SK-N-SH (cell line): Measurements from ENCODE around the gene FOXP1. TPM values are rescaled to one million over a fixed set of nuclear protein-coding genes. Genes with fewer than 3 reads are reported as not detected.

Experiments
- CTCF ChIA-PET: fragments of 300-600, 350-600 bp; formaldehyde crosslinking; extraction: SDS; loops from one replicate; lab custom pipeline; 2021; lab: Yijun Ruan, JAX
- POLR2A ChIA-PET: fragments of 350-600 bp; sonication (Branson Sonifier 250); formaldehyde crosslinking; extraction: SDS; loops from one replicate; lab custom pipeline; 2020; ENCODE audit warnings: antibody characterized with exemption, inconsistent platforms; lab: Yijun Ruan, JAX
- DNase-seq: peaks from one replicate; pipeline ENCODE4 v3.0.0; 2012
- H2AFZ ChIP-seq: fragments of 200-600 bp; sonication (generic); 2 replicates; pipeline ENCODE4 v1.8.1; 2016; ENCODE audit warnings: antibody characterized with exemption, mild to moderate bottlenecking, low read depth
- H3F3A ChIP-seq: fragments of 200-600 bp; sonication (generic); replicated peaks from 2 replicates; pipeline ENCODE3; 2016; ENCODE audit warnings: antibody characterized with exemption, mild to moderate bottlenecking; ENCODE audit not compliant: insufficient read depth
- H3K27ac ChIP-seq, 2 experiments: fragments of 200-500 bp in 1 of 2; fragments of 200-600 bp in 1 of 2; sonication (Bioruptor generic) in 1 of 2; sonication (generic), shearing (Covaris generic) in 1 of 2; 2 replicates each; pipeline versions ENCODE4 v1.5.1 to v1.6.1; 2014 to 2016; ENCODE audit warnings: low read depth in 2 of 2, inconsistent platforms in 1 of 2, low read length in 1 of 2, mild to moderate bottlenecking in 1 of 2, mixed read lengths in 1 of 2
- H3K27me3 ChIP-seq: fragments of 200-600 bp; sonication (generic), shearing (Covaris generic); 2 replicates; pipeline ENCODE4 v1.6.1; 2016; ENCODE audit warnings: mixed run types; ENCODE audit not compliant: insufficient read depth
- H3K36me3 ChIP-seq, 2 experiments: fragments of 200-500 bp in 1 of 2; fragments of 200-600 bp in 1 of 2; sonication (Bioruptor generic) in 1 of 2; sonication (generic) in 1 of 2; replicated peaks in 1 of 2; 2 replicates each; pipeline versions ENCODE3 to v1.5.1; 2014 to 2016; ENCODE audit warnings: low read length in 1 of 2, mild to moderate bottlenecking in 1 of 2; ENCODE audit not compliant: insufficient read depth in 2 of 2, control insufficient read depth in 1 of 2
- H3K4me1 ChIP-seq, 2 experiments: fragments of 200-500 bp in 1 of 2; fragments of 200-600 bp in 1 of 2; sonication (Bioruptor generic) in 1 of 2; sonication (generic), shearing (Covaris generic) in 1 of 2; 2 replicates each; pipeline versions ENCODE4 v1.5.1 to v1.6.1; 2014 to 2016; ENCODE audit warnings: low read depth in 1 of 2, low read length in 1 of 2, mixed run types in 1 of 2; ENCODE audit not compliant: insufficient read depth in 2 of 2, control insufficient read depth in 1 of 2
- H3K4me2 ChIP-seq: fragments of 200-600 bp; sonication (generic), shearing (Covaris generic); 2 replicates; pipeline ENCODE4 v1.6.1; 2017; ENCODE audit warnings: mixed run types
- H3K4me3 ChIP-seq, 2 experiments: fragments of 200-500 bp in 1 of 2; fragments of 200-600 bp in 1 of 2; sonication (Bioruptor generic) in 1 of 2; sonication (generic), shearing (Covaris generic) in 1 of 2; 2 replicates each; pipeline versions ENCODE4 v1.5.1 to v1.8.1; 2014 to 2016; ENCODE audit warnings: low read depth in 2 of 2, inconsistent platforms in 1 of 2, low read length in 1 of 2, mild to moderate bottlenecking in 1 of 2, mixed read lengths in 1 of 2, moderate library complexity in 1 of 2
- H3K79me2 ChIP-seq: fragments of 200-600 bp; sonication (generic); 2 replicates; pipeline ENCODE4 v1.8.1; 2017; ENCODE audit warnings: mild to moderate bottlenecking; ENCODE audit not compliant: insufficient read depth
- H3K9ac ChIP-seq: fragments of 200-600 bp; sonication (generic); 2 replicates; pipeline ENCODE4 v1.6.1; 2017; ENCODE audit warnings: mixed run types
- H3K9me2 ChIP-seq: fragments of 200-600 bp; sonication (generic); 2 replicates; pipeline ENCODE4 v1.6.1; 2017; ENCODE audit warnings: mixed run types
- H3K9me3 ChIP-seq: fragments of 200-600 bp; sonication (generic); 2 replicates; pipeline ENCODE4 v1.6.1; 2017; ENCODE audit warnings: mixed run types, mild to moderate bottlenecking, moderate library complexity
- H4K20me1 ChIP-seq: fragments of 200-600 bp; sonication (generic); 2 replicates; pipeline ENCODE4 v1.6.1; 2017; ENCODE audit warnings: mild to moderate bottlenecking, mixed run types; ENCODE audit not compliant: insufficient read depth
- ELF1 ChIP-seq: IDR thresholded peaks from 2 replicates; pipeline ENCODE4 v1.4.0; 2012
- EP300 ChIP-seq, 2 experiments: IDR thresholded peaks; 2 replicates each; pipeline versions ENCODE4 v1.4.0 to v1.6.1; 2012; ENCODE audit warnings: borderline replicate concordance in 1 of 2, low read depth in 1 of 2, low read length in 1 of 2
- FOSL2 ChIP-seq: IDR thresholded peaks from 2 replicates; pipeline ENCODE4 v1.4.0; 2012; ENCODE audit warnings: low read depth, mild to moderate bottlenecking, moderate library complexity, borderline replicate concordance
- FOXJ3 ChIP-seq: sonication (generic); formaldehyde crosslinking; IDR thresholded peaks from 2 replicates; pipeline ENCODE4 v1.5.1; 2020; ENCODE audit warnings: mild to moderate bottlenecking, missing genetic modification reagents
- FOXM1 ChIP-seq: IDR thresholded peaks from 2 replicates; pipeline ENCODE4 v1.4.0; 2012; ENCODE audit warnings: low read depth, mild to moderate bottlenecking
- NFIC ChIP-seq: IDR thresholded peaks from 2 replicates; pipeline ENCODE4 v1.4.0; 2012; ENCODE audit warnings: borderline replicate concordance
- POLR2AphosphoS5 ChIP-seq: IDR thresholded peaks from 2 replicates; pipeline ENCODE4 v1.6.1; 2012; ENCODE audit warnings: low read depth, low read length
- RCOR1 ChIP-seq: fragments of 150-350 bp; IDR thresholded peaks from 2 replicates; pipeline ENCODE4 v1.6.1; 2017; ENCODE audit warnings: antibody characterized with exemption, low read length
- RFX5 ChIP-seq: IDR thresholded peaks from 2 replicates; pipeline ENCODE4 v1.6.1; 2012; ENCODE audit warnings: mild to moderate bottlenecking, improper control_type of control experiment, low read length
- SMC3 ChIP-seq: IDR thresholded peaks from 2 replicates; pipeline ENCODE4 v1.6.1; 2012; ENCODE audit warnings: low read depth, low read length, improper control_type of control experiment
- TEAD4 ChIP-seq: IDR thresholded peaks from 2 replicates; pipeline ENCODE4 v1.4.0; 2012; ENCODE audit warnings: mild to moderate bottlenecking, borderline replicate concordance; ENCODE audit not compliant: insufficient read depth
- WGBS: methylation state at CpG from one replicate; pipeline ENCODE4 v1.1.6; 2017; ENCODE audit warnings: low lambda C conversion rate; 5-methylcytosine and 5-hydroxymethylcytosine counted together
- polyA plus RNA-seq, 3 experiments: library from polyadenylated mRNA; depleted of rRNA; stranded (reverse); fragments of >200 nt; gene quantifications; 2 replicates each; pipeline ENCODE4 v1.2.3, GENCODE V29; 2012
- TF ChIP-seq, protein P1 (sequence below): fragments of 150-350 bp; IDR thresholded peaks from 2 replicates; pipeline ENCODE4 v1.6.1; 2017; ENCODE audit warnings: antibody characterized with exemption, low read length, low read depth, borderline replicate concordance
- TF ChIP-seq, protein P2 (sequence below): fragments of 200-600 bp; sonication (generic); IDR thresholded peaks from 2 replicates; pipeline ENCODE4 v1.6.1; 2017; ENCODE audit warnings: antibody characterized with exemption, mild to moderate bottlenecking, moderate library complexity
- TF ChIP-seq, protein P3 (sequence below): IDR thresholded peaks from 2 replicates; pipeline ENCODE4 v1.6.1; 2012; ENCODE audit warnings: mild to moderate bottlenecking, low read depth, low read length, moderate library complexity
- TF ChIP-seq, protein P4 (sequence below): IDR thresholded peaks from 2 replicates; pipeline ENCODE4 v1.4.0; 2012; ENCODE audit warnings: low read depth, borderline replicate concordance

The FOXP1 gene
- polyA plus RNA-seq, 1 of the 3 experiments (the other 2 are of a cell fraction) = 8.8 TPM

DNA sequence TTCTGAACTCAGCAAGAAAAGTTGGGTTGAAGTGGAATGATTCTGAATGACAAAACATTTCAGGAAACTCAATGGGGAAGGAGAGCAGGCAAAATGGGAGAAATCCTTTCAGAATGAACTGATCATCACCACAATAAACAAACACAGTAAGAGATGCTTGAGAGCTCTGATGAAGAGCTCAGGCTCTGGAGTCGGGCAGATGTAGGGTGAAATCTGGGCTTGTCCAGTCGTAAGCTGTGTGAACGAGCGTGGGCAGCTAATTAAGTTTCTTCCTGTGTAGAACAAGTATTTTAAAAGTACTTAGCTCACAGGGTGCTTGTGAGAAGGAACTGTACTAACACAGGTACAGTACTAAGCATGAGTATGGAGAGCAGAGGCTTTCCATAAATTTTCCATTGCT lies 406.2 kb downstream of the FOXP1 start:
- H3K9me2 ChIP-seq = no peaks in the 10 kb centered on the region
- WGBS = 99% methylated on average over 4 of the region's 4 CpGs
- H3K79me2 ChIP-seq = peaks cover 8% of the 10 kb centered on the region; the same call in 1 of the 2 replicates
- CTCF ChIA-PET = interaction anchor here (1.5 kb wide), 1 partner anchor 12 kb away, joined by 5 read pairs; no protein-coding TSS in a partner anchor
- TF ChIP-seq, protein P1, sequence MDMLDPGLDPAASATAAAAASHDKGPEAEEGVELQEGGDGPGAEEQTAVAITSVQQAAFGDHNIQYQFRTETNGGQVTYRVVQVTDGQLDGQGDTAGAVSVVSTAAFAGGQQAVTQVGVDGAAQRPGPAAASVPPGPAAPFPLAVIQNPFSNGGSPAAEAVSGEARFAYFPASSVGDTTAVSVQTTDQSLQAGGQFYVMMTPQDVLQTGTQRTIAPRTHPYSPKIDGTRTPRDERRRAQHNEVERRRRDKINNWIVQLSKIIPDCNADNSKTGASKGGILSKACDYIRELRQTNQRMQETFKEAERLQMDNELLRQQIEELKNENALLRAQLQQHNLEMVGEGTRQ = no peak
- TF ChIP-seq FOSL2 = no peak
- no peak for TF ChIP-seq FOXM1
- no peak for TF ChIP-seq RFX5
- TF ChIP-seq SMC3 = no peak
- TF ChIP-seq NFIC = no peak
- TF ChIP-seq, protein P2, sequence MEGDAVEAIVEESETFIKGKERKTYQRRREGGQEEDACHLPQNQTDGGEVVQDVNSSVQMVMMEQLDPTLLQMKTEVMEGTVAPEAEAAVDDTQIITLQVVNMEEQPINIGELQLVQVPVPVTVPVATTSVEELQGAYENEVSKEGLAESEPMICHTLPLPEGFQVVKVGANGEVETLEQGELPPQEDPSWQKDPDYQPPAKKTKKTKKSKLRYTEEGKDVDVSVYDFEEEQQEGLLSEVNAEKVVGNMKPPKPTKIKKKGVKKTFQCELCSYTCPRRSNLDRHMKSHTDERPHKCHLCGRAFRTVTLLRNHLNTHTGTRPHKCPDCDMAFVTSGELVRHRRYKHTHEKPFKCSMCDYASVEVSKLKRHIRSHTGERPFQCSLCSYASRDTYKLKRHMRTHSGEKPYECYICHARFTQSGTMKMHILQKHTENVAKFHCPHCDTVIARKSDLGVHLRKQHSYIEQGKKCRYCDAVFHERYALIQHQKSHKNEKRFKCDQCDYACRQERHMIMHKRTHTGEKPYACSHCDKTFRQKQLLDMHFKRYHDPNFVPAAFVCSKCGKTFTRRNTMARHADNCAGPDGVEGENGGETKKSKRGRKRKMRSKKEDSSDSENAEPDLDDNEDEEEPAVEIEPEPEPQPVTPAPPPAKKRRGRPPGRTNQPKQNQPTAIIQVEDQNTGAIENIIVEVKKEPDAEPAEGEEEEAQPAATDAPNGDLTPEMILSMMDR = no peak
- TF ChIP-seq RCOR1 = no peak
- no peak for TF ChIP-seq ELF1
- TF ChIP-seq, protein P3, sequence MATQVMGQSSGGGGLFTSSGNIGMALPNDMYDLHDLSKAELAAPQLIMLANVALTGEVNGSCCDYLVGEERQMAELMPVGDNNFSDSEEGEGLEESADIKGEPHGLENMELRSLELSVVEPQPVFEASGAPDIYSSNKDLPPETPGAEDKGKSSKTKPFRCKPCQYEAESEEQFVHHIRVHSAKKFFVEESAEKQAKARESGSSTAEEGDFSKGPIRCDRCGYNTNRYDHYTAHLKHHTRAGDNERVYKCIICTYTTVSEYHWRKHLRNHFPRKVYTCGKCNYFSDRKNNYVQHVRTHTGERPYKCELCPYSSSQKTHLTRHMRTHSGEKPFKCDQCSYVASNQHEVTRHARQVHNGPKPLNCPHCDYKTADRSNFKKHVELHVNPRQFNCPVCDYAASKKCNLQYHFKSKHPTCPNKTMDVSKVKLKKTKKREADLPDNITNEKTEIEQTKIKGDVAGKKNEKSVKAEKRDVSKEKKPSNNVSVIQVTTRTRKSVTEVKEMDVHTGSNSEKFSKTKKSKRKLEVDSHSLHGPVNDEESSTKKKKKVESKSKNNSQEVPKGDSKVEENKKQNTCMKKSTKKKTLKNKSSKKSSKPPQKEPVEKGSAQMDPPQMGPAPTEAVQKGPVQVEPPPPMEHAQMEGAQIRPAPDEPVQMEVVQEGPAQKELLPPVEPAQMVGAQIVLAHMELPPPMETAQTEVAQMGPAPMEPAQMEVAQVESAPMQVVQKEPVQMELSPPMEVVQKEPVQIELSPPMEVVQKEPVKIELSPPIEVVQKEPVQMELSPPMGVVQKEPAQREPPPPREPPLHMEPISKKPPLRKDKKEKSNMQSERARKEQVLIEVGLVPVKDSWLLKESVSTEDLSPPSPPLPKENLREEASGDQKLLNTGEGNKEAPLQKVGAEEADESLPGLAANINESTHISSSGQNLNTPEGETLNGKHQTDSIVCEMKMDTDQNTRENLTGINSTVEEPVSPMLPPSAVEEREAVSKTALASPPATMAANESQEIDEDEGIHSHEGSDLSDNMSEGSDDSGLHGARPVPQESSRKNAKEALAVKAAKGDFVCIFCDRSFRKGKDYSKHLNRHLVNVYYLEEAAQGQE = no peak
- no peak for TF ChIP-seq EP300 (IDR thresholded peaks at IDR 0.05; ENCODE audit: borderline replicate concordance in 1 of 2, low read depth in 1 of 2, low read length in 1 of 2)
- no peak for TF ChIP-seq TEAD4
- TF ChIP-seq, protein P4, sequence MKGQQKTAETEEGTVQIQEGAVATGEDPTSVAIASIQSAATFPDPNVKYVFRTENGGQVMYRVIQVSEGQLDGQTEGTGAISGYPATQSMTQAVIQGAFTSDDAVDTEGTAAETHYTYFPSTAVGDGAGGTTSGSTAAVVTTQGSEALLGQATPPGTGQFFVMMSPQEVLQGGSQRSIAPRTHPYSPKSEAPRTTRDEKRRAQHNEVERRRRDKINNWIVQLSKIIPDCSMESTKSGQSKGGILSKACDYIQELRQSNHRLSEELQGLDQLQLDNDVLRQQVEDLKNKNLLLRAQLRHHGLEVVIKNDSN = no peak
- TF ChIP-seq FOXJ3 (CRISPR knock-in tag) = no peak
- TF ChIP-seq POLR2AphosphoS5 = no peak
- H3F3A ChIP-seq = peaks cover 12% of the 10 kb centered on the region
- no peaks in the 10 kb centered on the region for H4K20me1 ChIP-seq
- H3K4me3 ChIP-seq = no peak overlapping the region
- H3K9me3 ChIP-seq = no peaks in the 10 kb centered on the region
- no peak overlapping the region for H3K27ac ChIP-seq
- no peak overlapping the region for H3K4me2 ChIP-seq
- H3K36me3 ChIP-seq = peaks cover 0 to 29% of the 10 kb centered on the region in 2 experiments
- DNase-seq = no peak
- no peaks in the 10 kb centered on the region for H3K27me3 ChIP-seq
- H3K4me1 ChIP-seq = peaks cover 0 to 7% of the 10 kb centered on the region in 2 experiments; a peak in 1 of 4 replicates
- POLR2A ChIA-PET = no interaction called here
- H2AFZ ChIP-seq = no peak overlapping the region
- H3K9ac ChIP-seq = no peak overlapping the region
